Measurements from ENCODE around the gene C1QTNF5.

Gene C1QTNF5

GRCh38 chr11:119357074-119357473 lies 16.4 kb upstream of the C1QTNF5 start:
- no peak for DNase-seq

GRCh38 chr11:119356349-119357031 lies 15.8 kb upstream of the C1QTNF5 start:
- no peak for DNase-seq

- DNase-seq = no peak
These were observed 14.6 kb upstream of the C1QTNF5 start for GRCh38 chr11:119355091-119355843.

GRCh38 chr11:119352857-119353260 lies 12.2 kb upstream of the C1QTNF5 start:
- DNase-seq = peak; percentile 91

- DNase-seq = no peak
These were observed 10.5 kb upstream of the C1QTNF5 start for GRCh38 chr11:119351232-119351631.

- no peak for DNase-seq
These were observed 9.6 kb upstream of the C1QTNF5 start for GRCh38 chr11:119350302-119350701.

- DNase-seq = no peak
These were observed 7.4 kb upstream of the C1QTNF5 start for GRCh38 chr11:119347940-119348605.

- no peak for DNase-seq
These were observed 6.6 kb upstream of the C1QTNF5 start for GRCh38 chr11:119347242-119347641.

- no peak for DNase-seq
These were observed 5.9 kb upstream of the C1QTNF5 start, which contains the start of gene MFRP for GRCh38 chr11:119346605-119347004. Gene MFRP, minus strand, starts transcription at chr11:119346705. Its CDS starts 192 bp downstream, at chr11:119346513.

- no peak for DNase-seq
These were observed 5.0 kb upstream of the C1QTNF5 start for GRCh38 chr11:119345685-119346084.

- DNase-seq = no peak
These were observed 3.8 kb upstream of the C1QTNF5 start for GRCh38 chr11:119344291-119345010.

- DNase-seq = no peak
These were observed 3.0 kb upstream of the C1QTNF5 start for GRCh38 chr11:119343726-119344125.

GRCh38 chr11:119342362-119343130 lies 1.9 kb upstream of the C1QTNF5 start:
- no peak for DNase-seq

GRCh38 chr11:119342023-119342300 lies 1.3 kb upstream of the C1QTNF5 start:
- DNase-seq = no peak

- DNase-seq = no peak
These were observed 739 bp upstream of the C1QTNF5 start for GRCh38 chr11:119341222-119342022.

- DNase-seq = peak; percentile 80
These were observed 921 bp downstream of the C1QTNF5 start for GRCh38 chr11:119339589-119340334.

GRCh38 chr11:119338965-119339588 lies 1.6 kb downstream of the C1QTNF5 start:
- DNase-seq = no peak

GRCh38 chr11:119338318-119338890 lies 2.3 kb downstream of the C1QTNF5 start:
- DNase-seq = peak; percentile 84

- DNase-seq = no peak
These were observed 2.9 kb downstream of the C1QTNF5 start for GRCh38 chr11:119337581-119338317.
